ENCODE measurements around the gene ZNF536. TPM values are rescaled to one million over a fixed set of nuclear protein-coding genes. Genes with fewer than 3 reads are reported as not detected.
"Not testable (repeated sequence)": the region's sequence is repeated elsewhere in the genome, so short reads cannot be mapped to it uniquely, and the experiment has no call there.

The ZNF536 gene
- total RNA-seq, 6 donors from 2014 or later, result 0.34 to 0.78 (median 0.71) TPM; not detected in 2

GRCh38 chr19:30481063-30481462 lies 108.9 kb downstream of the ZNF536 start:
- no peak for DNase-seq
- Histone ChIP-seq H3K9me3 (no peaks in the 10 kb centered on the region), H3K27ac (no peak overlapping the region), H3K36me3 (no peaks in the 10 kb centered on the region), H3K4me1 (no peaks in the 10 kb centered on the region), H3K4me3 (no peak overlapping the region), H3K27me3 (no peaks in the 10 kb centered on the region)
- no peak for TF ChIP-seq POLR2A (IDR thresholded peaks at IDR 0.05)
- TF ChIP-seq POLR2AphosphoS5 (IDR thresholded peaks at IDR 0.05), result no peak
- TF ChIP-seq CTCF (IDR thresholded peaks at IDR 0.05), result no peak
- TF ChIP-seq EP300 (IDR thresholded peaks at IDR 0.05), result no peak
- no peak for ATAC-seq (ENCODE audit: low FRiP score in 2 of 2)
- 87% methylated on average over 4 of the region's 4 CpGs for WGBS, 2 donors

DNA sequence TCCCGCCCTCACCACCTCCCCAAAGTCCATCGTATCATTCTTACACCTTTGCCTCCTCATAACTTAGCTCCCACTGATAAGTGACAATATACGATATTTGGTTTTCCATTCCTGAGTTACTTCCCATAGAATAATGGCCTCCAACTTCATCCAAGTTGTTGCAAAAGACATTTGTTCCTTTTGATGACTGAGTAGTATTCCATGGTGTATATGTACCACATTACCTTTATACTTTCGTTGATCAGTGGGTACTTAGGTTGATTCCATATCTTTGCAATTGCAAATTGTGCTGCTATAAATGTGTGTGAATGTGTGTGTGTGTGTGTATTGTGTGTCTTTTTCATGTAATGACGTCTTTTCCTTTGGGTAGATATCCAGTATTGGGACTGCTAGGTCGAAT lies 109.6 kb downstream of the ZNF536 start:
- no peak overlapping the region for H3K27ac ChIP-seq
- no peak for DNase-seq
- no peaks in the 10 kb centered on the region for H3K4me1 ChIP-seq
- no peaks in the 10 kb centered on the region for H3K27me3 ChIP-seq
- WGBS, 2 donors, result 84 to 90% methylated on average over 6 of the region's 6 CpGs
- no peaks in the 10 kb centered on the region for H3K36me3 ChIP-seq
- no peaks in the 10 kb centered on the region for H3K9me3 ChIP-seq
- H3K4me3 ChIP-seq, result no peak overlapping the region
- TF ChIP-seq CTCF (IDR thresholded peaks at IDR 0.05), result no peak
- TF ChIP-seq EP300 (IDR thresholded peaks at IDR 0.05), result no peak
- no peak for TF ChIP-seq POLR2A (IDR thresholded peaks at IDR 0.05)
- TF ChIP-seq POLR2AphosphoS5 (IDR thresholded peaks at IDR 0.05), result no peak
- no peak for ATAC-seq (ENCODE audit: low FRiP score in 2 of 2)

- 57% methylated on average over 1 of the region's 1 CpG; no CpG with 5 or more reads in 1 of the 2 donors for WGBS, 2 donors
- ATAC-seq (ENCODE audit: low FRiP score in 2 of 2) (no peak), DNase-seq (no peak)
- H3K4me1 ChIP-seq, result no peaks in the 10 kb centered on the region
- no peaks in the 10 kb centered on the region for H3K9me3 ChIP-seq
- TF ChIP-seq CTCF (IDR thresholded peaks at IDR 0.05) (no peak), POLR2AphosphoS5 (IDR thresholded peaks at IDR 0.05) (no peak), POLR2A (IDR thresholded peaks at IDR 0.05) (no peak)
- no peak overlapping the region for H3K4me3 ChIP-seq
- no peaks in the 10 kb centered on the region for H3K27me3 ChIP-seq
- no peak overlapping the region for H3K27ac ChIP-seq
- no peaks in the 10 kb centered on the region for H3K36me3 ChIP-seq
Measured at GRCh38 chr19:30482956-30483355, 110.8 kb downstream of the ZNF536 start.

DNA sequence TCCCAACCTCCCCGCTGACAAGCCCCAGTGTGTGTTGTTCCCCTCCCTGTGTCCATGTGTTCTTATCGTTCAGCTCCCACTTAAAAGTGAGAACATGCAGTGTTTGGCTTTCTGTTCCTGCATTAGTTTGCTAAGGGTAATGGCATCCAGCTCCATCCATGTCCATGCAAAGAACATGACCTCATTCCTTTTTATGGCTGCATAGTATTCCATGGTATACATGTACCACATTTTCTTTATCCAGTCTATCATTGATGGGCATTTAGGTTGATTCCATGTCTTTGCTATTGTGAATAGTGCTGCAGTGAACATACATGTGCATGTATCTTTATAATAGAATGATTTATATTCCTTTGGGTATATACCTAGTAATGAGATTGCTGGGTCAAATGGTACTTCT lies 114.1 kb downstream of the ZNF536 start:
- H3K36me3 ChIP-seq; H3K4me3 ChIP-seq; DNase-seq; H3K4me1 ChIP-seq; ATAC-seq (ENCODE audit: low FRiP score in 2 of 2); H3K27me3 ChIP-seq; H3K27ac ChIP-seq; H3K9me3 ChIP-seq: not testable (repeated sequence)
- WGBS, 2 donors, result 92% methylated on average over 2 of the region's 2 CpGs

- ATAC-seq (ENCODE audit: low FRiP score in 2 of 2) (no peak), DNase-seq (no peak)
- no peaks in the 10 kb centered on the region for H3K9me3 ChIP-seq
- H3K27ac ChIP-seq, result no peak overlapping the region
- TF ChIP-seq POLR2AphosphoS5 (IDR thresholded peaks at IDR 0.05), result no peak
- no peak for TF ChIP-seq CTCF (IDR thresholded peaks at IDR 0.05)
- TF ChIP-seq EP300 (IDR thresholded peaks at IDR 0.05), result no peak
- no peak for TF ChIP-seq POLR2A (IDR thresholded peaks at IDR 0.05)
- WGBS, 2 donors, result 75 to 76% methylated on average over 3 of the region's 3 CpGs
- H3K36me3 ChIP-seq, result no peaks in the 10 kb centered on the region
- H3K4me1 ChIP-seq, result no peaks in the 10 kb centered on the region
- no peaks in the 10 kb centered on the region for H3K27me3 ChIP-seq
- no peak overlapping the region for H3K4me3 ChIP-seq
Measured at GRCh38 chr19:30487178-30487577, 115.0 kb downstream of the ZNF536 start.
